Osteoblast (primary cell): ENCODE measurements around the gene TMEM178B. TPM values are rescaled to one million over a fixed set of nuclear protein-coding genes. Genes with fewer than 3 reads are reported as not detected.

Experiments used
- DNase-seq: peaks from one replicate; pipeline ENCODE4 v3.0.0; 2011; ENCODE audit warnings: low spot score, mixed read lengths; ENCODE audit not compliant: insufficient read length; ENCODE audit errors: missing footprints
- H2AFZ ChIP-seq: 2 replicates; pipeline ENCODE4 v1.6.0; 2011; ENCODE audit warnings: mild to moderate bottlenecking, low read length
- H3K27ac ChIP-seq: 2 replicates; pipeline ENCODE4 v1.5.1; 2011; ENCODE audit warnings: mild to moderate bottlenecking, low read depth, low read length, moderate library complexity
- H3K27me3 ChIP-seq: 2 replicates; pipeline ENCODE4 v1.6.0; 2012; ENCODE audit warnings: mild to moderate bottlenecking, control low read depth, inconsistent platforms, low read length, moderate library complexity; ENCODE audit not compliant: insufficient read depth
- H3K36me3 ChIP-seq: 2 replicates; pipeline ENCODE4 v1.5.1; 2011; ENCODE audit warnings: mild to moderate bottlenecking, low read length, control low read depth, moderate library complexity; ENCODE audit not compliant: insufficient read depth
- H3K4me1 ChIP-seq: 2 replicates; pipeline ENCODE4 v1.5.1; 2011; ENCODE audit warnings: mild to moderate bottlenecking, low read length, control low read depth, moderate library complexity; ENCODE audit not compliant: insufficient read depth
- H3K4me2 ChIP-seq: 2 replicates; pipeline ENCODE4 v1.6.0; 2011; ENCODE audit warnings: mild to moderate bottlenecking, low read length; ENCODE audit not compliant: insufficient read depth
- H3K4me3 ChIP-seq: fragments of 200-600 bp; sonication (generic); 3 replicates; pipeline ENCODE4 v1.5.1; 2012; ENCODE audit warnings: mild to moderate bottlenecking, low read length, inconsistent platforms; ENCODE audit not compliant: insufficient read depth
- H3K79me2 ChIP-seq: 2 replicates; pipeline ENCODE4 v1.6.0; 2012; ENCODE audit warnings: mild to moderate bottlenecking, low read length, control low read depth, inconsistent platforms; ENCODE audit not compliant: insufficient read depth
- H3K9me3 ChIP-seq: 2 replicates; pipeline ENCODE4 v1.5.1; 2011; ENCODE audit warnings: low read depth, low read length, control low read depth
- H4K20me1 ChIP-seq: 2 replicates; pipeline ENCODE4 v1.6.0; 2012; ENCODE audit warnings: mild to moderate bottlenecking, low read length, control low read depth; ENCODE audit not compliant: insufficient read depth
- total RNA-seq: library from RNA; depleted of rRNA; stranded (reverse); fragments of >200 nt; gene quantifications from 2 replicates; pipeline ENCODE4 v1.2.3, GENCODE V29; 2012
- TF ChIP-seq, protein P1 (sequence below): IDR thresholded peaks from 2 replicates; pipeline ENCODE4 v1.5.1; 2011; ENCODE audit warnings: mild to moderate bottlenecking, low read depth, low read length, moderate library complexity; ENCODE audit errors: extremely low read depth

Gene TMEM178B
- total RNA-seq, 1 donor: 1.1 TPM

DNA sequence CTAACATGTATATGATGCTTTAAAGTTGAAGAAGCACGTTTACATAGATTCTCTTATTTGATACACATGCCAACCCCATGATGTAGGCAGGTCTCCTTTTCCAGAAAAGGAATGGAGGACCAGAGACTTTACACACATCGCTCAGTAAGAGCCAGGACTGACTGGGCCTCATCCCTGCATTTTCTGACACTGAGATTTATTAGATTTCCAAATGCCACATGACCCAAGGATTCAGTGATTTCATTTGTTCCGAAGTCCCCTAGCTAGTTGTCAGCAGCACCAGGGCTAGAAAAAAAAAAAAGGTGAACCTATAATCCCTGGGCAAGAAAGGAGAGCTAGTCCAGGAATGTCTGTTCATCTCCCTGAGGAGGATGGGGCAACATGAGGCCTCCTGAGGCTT lies 334.0 kb downstream of the TMEM178B start:
- Histone ChIP-seq H3K4me3 (no peak overlapping the region), H3K4me1 (no peaks in the 10 kb centered on the region), H4K20me1 (no peaks in the 10 kb centered on the region), H2AFZ (no peak overlapping the region), H3K36me3 (no peaks in the 10 kb centered on the region), H3K9me3 (no peaks in the 10 kb centered on the region), H3K27ac (no peak overlapping the region), H3K79me2 (no peaks in the 10 kb centered on the region), H3K27me3 (no peaks in the 10 kb centered on the region), H3K4me2 (no peak overlapping the region)
- no peak for DNase-seq
- TF ChIP-seq, protein P1, sequence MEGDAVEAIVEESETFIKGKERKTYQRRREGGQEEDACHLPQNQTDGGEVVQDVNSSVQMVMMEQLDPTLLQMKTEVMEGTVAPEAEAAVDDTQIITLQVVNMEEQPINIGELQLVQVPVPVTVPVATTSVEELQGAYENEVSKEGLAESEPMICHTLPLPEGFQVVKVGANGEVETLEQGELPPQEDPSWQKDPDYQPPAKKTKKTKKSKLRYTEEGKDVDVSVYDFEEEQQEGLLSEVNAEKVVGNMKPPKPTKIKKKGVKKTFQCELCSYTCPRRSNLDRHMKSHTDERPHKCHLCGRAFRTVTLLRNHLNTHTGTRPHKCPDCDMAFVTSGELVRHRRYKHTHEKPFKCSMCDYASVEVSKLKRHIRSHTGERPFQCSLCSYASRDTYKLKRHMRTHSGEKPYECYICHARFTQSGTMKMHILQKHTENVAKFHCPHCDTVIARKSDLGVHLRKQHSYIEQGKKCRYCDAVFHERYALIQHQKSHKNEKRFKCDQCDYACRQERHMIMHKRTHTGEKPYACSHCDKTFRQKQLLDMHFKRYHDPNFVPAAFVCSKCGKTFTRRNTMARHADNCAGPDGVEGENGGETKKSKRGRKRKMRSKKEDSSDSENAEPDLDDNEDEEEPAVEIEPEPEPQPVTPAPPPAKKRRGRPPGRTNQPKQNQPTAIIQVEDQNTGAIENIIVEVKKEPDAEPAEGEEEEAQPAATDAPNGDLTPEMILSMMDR: no peak

DNA sequence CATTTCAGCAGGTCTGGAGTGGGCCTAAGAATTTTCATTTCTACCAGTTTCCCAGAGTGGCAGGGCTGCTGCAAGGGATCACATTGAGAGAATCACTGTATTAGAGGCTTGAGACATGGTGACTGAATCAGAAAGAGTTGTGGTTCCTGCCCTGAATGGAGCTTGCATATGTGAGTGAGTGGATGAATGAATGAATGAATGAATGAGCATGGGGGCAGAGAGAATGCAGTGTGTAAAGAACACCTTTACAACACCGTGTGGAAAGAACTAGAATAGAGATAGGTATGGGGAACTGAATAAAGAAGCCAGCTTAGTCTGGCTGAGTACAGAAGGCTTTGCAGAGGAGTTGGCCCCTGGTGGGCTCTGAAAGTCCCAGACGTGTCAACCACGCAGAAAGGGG lies 334.6 kb downstream of the TMEM178B start:
- Histone ChIP-seq H3K36me3 (no peaks in the 10 kb centered on the region), H3K9me3 (no peaks in the 10 kb centered on the region), H3K4me2 (no peak overlapping the region), H3K4me3 (no peak overlapping the region), H3K79me2 (no peaks in the 10 kb centered on the region), H4K20me1 (no peaks in the 10 kb centered on the region), H2AFZ (no peak overlapping the region), H3K27ac (no peak overlapping the region), H3K27me3 (no peaks in the 10 kb centered on the region), H3K4me1 (no peaks in the 10 kb centered on the region)
- no peak for DNase-seq
- TF ChIP-seq, protein P1: no peak

DNA sequence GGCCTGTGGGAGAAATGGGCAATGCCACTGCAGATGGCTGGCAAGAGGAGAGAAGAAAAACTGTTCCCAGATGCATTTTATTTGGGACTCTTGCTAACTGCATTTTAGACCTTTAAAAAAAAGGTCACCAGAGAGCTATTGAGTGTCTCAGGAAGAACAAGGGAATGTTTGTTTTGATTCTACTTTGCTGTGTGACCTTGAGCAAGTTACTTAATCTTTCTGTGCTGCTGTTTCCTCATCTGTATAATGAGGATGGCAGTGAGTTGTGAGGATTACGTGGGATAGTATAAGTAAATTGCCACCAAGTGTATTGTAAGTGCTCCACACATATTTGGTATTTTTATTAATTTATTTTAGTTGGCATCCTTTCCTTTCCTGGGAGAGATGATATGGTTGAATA lies 335.4 kb downstream of the TMEM178B start:
- Histone ChIP-seq H3K9me3 (no peaks in the 10 kb centered on the region), H3K27me3 (no peaks in the 10 kb centered on the region), H2AFZ (no peak overlapping the region), H3K4me1 (no peaks in the 10 kb centered on the region), H3K4me3 (no peak overlapping the region), H4K20me1 (no peaks in the 10 kb centered on the region), H3K27ac (no peak overlapping the region), H3K79me2 (no peaks in the 10 kb centered on the region), H3K36me3 (no peaks in the 10 kb centered on the region), H3K4me2 (no peak overlapping the region)
- no peak for DNase-seq
- TF ChIP-seq, protein P1: no peak

DNA sequence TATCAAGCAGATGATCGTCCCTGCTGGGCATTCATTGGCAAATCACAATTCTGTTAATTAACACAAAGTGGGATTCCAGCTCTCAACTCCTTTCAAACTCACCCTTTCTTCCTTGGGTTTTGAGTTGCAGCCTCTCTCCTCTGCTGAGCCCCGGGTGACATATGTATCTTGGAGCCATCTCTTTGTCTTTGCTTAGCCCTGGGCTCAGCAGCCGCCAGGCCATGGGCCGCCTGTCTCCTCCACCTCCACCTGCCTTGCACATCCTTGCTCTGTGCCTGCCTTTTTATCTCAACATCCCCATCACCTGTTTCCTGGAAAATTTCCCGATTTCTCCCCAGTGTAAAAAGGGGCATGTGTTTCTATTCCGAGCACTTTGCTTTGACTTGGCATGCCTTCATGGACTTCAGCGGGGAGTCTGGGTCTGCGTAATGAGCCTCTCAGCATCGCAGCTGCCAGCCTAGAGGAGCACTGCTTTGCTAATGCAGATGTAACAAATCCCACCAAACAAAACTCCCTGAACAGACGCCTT lies 336.0 kb downstream of the TMEM178B start:
- TF ChIP-seq, protein P1: no peak
- H4K20me1 ChIP-seq: no peaks in the 10 kb centered on the region
- no peaks in the 10 kb centered on the region for H3K36me3 ChIP-seq
- no peak overlapping the region for H3K27ac ChIP-seq
- no peak for DNase-seq
- no peaks in the 10 kb centered on the region for H3K79me2 ChIP-seq
- H3K4me2 ChIP-seq: no peak overlapping the region
- H3K4me1 ChIP-seq: no peaks in the 10 kb centered on the region
- H3K27me3 ChIP-seq: no peaks in the 10 kb centered on the region
- no peak overlapping the region for H3K4me3 ChIP-seq
- H2AFZ ChIP-seq: no peak overlapping the region
- H3K9me3 ChIP-seq: no peaks in the 10 kb centered on the region
